Fibroblast of mammary gland (primary cell): ENCODE results near the gene ARID3A.

Source experiments
- DNase-seq: peaks from one replicate; pipeline ENCODE4 v3.0.0-alpha.2; 2010; ENCODE audit warnings: low read depth
- H3K4me3 ChIP-seq: 2 replicates; pipeline ENCODE4 v1.5.1; 2011; ENCODE audit warnings: low read depth, mild to moderate bottlenecking, low read length, moderate library complexity; ENCODE audit not compliant: control insufficient read depth
- TF ChIP-seq, protein P1 (sequence below): conservative IDR thresholded peaks from 2 replicates; pipeline ENCODE4 v1.5.1; 2011; ENCODE audit warnings: low read depth, low read length, inconsistent platforms; ENCODE audit not compliant: control insufficient read depth, insufficient read depth

ARID3A gene

DNA sequence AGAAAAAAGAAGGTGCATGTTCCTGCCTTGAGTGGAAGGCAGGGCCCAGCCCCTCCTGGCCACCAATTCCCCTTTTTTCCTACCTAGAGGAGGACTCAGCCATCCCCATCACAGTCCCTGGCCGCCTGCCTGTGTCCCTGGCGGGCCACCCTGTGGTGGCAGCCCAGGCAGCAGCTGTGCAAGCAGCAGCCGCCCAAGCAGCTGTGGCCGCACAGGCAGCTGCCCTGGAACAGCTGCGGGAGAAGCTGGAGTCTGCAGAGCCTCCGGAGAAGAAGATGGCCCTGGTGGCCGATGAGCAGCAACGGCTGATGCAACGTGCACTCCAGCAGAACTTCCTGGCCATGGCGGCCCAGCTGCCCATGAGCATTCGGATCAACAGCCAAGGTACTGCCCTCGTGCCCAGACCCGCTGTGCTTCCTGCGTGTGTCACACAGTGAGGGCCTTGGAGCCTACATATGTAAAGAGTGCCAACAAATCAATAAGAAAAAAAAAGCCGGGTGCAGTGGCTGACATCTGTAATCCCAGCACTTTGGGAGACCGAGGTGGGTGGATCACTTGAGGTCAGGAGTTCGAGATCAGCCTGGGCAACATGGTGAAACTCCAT, 40.8 kb downstream of the ARID3A start:
- TF ChIP-seq, protein P1, sequence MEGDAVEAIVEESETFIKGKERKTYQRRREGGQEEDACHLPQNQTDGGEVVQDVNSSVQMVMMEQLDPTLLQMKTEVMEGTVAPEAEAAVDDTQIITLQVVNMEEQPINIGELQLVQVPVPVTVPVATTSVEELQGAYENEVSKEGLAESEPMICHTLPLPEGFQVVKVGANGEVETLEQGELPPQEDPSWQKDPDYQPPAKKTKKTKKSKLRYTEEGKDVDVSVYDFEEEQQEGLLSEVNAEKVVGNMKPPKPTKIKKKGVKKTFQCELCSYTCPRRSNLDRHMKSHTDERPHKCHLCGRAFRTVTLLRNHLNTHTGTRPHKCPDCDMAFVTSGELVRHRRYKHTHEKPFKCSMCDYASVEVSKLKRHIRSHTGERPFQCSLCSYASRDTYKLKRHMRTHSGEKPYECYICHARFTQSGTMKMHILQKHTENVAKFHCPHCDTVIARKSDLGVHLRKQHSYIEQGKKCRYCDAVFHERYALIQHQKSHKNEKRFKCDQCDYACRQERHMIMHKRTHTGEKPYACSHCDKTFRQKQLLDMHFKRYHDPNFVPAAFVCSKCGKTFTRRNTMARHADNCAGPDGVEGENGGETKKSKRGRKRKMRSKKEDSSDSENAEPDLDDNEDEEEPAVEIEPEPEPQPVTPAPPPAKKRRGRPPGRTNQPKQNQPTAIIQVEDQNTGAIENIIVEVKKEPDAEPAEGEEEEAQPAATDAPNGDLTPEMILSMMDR: no peak
- no peak for DNase-seq
- H3K4me3 ChIP-seq: no peak overlapping the region

DNA sequence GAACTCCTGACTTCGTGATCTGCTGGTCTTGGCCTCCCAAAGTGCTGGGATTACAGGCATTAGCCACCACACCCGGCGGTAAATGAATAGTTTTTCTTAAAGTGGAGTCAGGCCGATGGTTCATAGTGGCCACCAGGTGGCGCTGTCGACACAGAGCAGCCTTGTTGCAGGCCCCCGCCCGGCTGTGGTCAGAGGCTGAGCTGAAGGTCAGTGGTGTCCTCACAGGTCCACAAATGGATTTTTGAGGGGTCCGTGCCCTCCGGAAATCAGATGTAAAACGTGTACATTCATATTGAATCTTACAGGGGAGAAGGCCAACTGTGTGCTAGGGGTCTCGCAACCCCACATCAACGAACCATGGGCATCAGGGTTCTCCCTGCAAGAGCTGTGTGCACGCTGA, 44.9 kb downstream of the ARID3A start:
- no peak overlapping the region for H3K4me3 ChIP-seq
- no peak for DNase-seq
- TF ChIP-seq, protein P1: peak; percentile 44

DNA sequence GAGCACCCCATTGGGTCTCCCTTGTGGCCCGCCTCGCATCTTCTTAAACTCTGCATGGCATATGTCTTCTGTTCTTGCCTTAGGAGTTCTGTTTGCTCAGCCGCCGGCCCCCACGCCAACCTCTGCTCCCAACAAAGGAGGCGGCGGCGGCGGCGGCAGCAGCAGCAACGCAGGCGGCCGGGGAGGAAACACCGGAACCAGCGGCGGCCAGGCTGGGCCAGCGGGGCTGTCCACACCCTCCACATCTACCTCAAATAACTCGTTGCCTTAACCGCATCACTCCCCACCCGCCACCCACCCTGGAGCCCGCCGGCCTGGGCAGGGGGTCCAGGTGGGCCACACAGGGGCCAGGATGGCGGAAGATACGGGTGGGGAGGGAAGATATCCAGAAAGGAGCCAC, 46.0 kb downstream of the ARID3A start:
- TF ChIP-seq, protein P1: no peak
- no peak overlapping the region for H3K4me3 ChIP-seq
- no peak for DNase-seq

DNA sequence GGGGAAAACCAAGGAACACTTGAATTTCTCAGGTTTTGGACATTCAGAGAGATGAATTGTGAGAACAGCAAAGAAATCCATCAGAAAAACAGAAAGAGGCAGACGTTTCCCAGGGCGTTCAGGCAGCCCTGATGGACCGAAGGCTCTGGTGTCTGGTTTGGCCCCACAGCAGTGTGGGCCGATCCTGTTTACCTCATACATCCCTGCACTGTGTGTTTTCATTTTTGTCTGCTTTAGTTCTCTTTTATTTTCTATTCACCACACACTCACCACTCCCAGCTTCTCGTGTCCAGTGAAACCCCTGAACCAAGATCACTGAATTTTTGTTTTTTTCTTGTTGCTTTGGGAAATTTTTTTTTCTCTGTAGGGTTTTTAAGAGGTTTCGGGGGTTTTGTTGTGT, 46.4 kb downstream of the ARID3A start:
- no peak for DNase-seq
- no peak overlapping the region for H3K4me3 ChIP-seq
- TF ChIP-seq, protein P1: no peak

DNA sequence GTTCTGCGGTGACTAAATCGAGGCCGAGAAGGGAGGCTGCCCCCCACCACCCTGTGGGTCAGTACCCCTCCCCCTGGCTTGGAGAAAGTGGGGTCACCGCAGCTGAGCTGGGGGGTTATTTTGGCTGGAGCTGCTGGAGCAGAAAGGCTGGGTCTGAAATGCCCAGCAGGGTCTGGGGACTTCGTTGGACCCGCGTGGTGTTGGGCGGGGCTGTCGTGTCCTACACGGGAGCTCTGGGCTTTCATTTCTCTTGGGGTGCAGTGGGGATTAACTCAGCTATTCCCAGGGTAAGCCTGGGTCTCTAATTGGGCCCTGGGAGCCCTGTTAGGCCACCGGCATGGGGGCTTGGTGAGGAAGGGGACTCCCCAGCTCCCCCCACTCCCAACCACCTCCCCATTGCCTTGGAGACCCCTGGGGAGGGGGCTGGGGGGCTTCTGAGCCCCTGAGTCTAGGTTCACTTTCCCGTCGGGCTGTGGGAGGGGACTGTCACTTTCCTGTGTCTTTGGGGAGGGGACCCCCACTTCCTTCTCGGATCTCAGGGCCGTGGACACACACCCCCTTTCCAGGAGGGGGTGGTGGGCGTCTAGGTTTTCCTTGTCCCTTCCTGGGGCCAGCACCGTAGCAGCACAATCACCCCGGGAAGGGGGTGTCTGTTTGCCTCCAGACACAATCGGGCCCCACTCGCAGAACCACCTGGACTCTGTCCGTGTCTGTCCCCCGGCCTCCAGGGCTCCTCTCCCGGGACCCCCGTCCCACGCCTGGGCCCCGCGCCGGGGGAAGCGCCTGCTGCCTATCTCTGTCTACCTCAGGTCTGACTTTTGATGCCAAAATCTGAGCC, 48.1 kb downstream of the ARID3A start:
- H3K4me3 ChIP-seq: no peak overlapping the region
- TF ChIP-seq, protein P1: no peak
- no peak for DNase-seq

DNA sequence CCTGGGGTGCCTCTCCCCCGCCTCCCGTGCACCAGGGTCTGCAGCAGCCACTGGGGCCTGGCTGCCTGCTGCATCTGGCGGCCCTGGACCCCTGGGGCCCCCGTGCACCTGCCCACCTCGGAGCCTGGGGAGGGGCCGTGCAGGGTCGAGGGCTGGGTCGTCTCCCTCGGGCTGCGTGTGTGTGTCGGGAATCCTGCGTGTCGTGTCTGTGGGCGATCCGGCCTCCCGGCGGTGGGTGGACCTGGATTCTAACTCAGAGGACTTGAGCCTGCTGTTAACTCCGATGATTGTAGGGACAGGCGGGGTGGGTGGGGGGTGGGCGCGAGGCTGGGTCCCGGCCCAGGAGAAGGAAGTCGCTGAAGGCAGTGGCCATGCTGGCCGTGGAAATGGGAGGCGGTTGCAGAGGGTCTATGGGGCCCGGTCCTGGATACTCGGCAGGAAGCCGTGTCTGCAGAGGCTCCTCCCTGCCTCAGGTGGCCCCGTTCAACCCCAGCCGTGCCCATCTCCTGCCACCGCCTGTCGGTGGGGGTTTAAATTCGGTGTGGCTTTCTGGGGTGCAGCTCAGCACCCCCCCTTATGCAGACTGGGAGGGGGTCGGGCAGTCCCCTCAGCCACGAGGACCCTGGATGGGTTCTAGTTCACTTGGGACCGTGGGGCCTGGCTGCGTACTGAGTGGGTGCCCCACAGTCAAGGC, 48.9 kb downstream of the ARID3A start:
- H3K4me3 ChIP-seq: no peak overlapping the region
- no peak for DNase-seq
- TF ChIP-seq, protein P1: no peak
